Heart left ventricle (tissue), 16 donors: ENCODE results near the gene HMGCL. TPM values are rescaled to one million over a fixed set of nuclear protein-coding genes. Genes with fewer than 3 reads are reported as not detected.
A peak's percentile ranks its signal among the peaks of the same experiment; 100 is the strongest.

Source experiments
- ATAC-seq, 4 donors: fragments of 200-7000 bp; cut with Tn5 transposase; one replicate each; pipeline ENCODE4 v1.9.1; 2020 to 2022; ENCODE audit warnings: moderate library complexity in 4 of 4, mild to moderate bottlenecking in 3 of 4, moderate number of reproducible peaks in 1 of 4
- DNase-seq, 5 donors: peaks; one replicate each; pipeline ENCODE4 v3.0.0-alpha.2; 2020
- H3K27ac ChIP-seq, 12 donors: fragments of 200-600 bp; sonication (generic) in 4 of 12; one replicate each; pipeline versions ENCODE4 v1.5.0 to v1.8.0; 2016 to 2022; ENCODE audit warnings: mild to moderate bottlenecking in 2 of 12
- H3K27me3 ChIP-seq, 9 donors: fragments of 200-600 bp; sonication (generic) in 2 of 9; one replicate each; pipeline versions ENCODE4 v1.5.1 to v1.8.0; 2016 to 2022; ENCODE audit warnings: mild to moderate bottlenecking in 3 of 9
- H3K36me3 ChIP-seq, 9 donors: fragments of 200-600 bp; sonication (generic) in 2 of 9; one replicate each; pipeline versions ENCODE4 v1.5.0 to v1.8.0; 2018 to 2022; ENCODE audit warnings: mild to moderate bottlenecking in 2 of 9
- H3K4me1 ChIP-seq, 12 donors: fragments of 200-600 bp; sonication (generic) in 4 of 12; one replicate each; pipeline versions ENCODE4 v1.5.0 to v1.8.0; 2016 to 2022; ENCODE audit warnings: mild to moderate bottlenecking in 3 of 12
- H3K4me3 ChIP-seq, 12 donors: fragments of 200-600 bp; sonication (generic) in 4 of 12; one replicate each; pipeline versions ENCODE4 v1.5.0 to v1.8.0; 2017 to 2022; ENCODE audit warnings: mild to moderate bottlenecking in 9 of 12, moderate library complexity in 4 of 12
- H3K9me3 ChIP-seq, 12 donors: fragments of 200-600 bp; sonication (generic) in 4 of 12; one replicate each; pipeline versions ENCODE4 v1.5.0 to v1.8.0; 2016 to 2022; ENCODE audit warnings: mild to moderate bottlenecking in 1 of 12
- CTCF ChIP-seq, 12 donors: fragments of 200-600 bp; sonication (generic) in 4 of 12; IDR thresholded peaks; one replicate each; pipeline versions ENCODE4 v1.5.0 to v1.8.0; 2018 to 2022; ENCODE audit warnings: antibody characterized with exemption in 12 of 12, mild to moderate bottlenecking in 5 of 12
- POLR2A ChIP-seq, 2 donors: fragments of 450-650 bp; IDR thresholded peaks; one replicate each; pipeline ENCODE4 v1.6.1; 2017; ENCODE audit warnings: antibody characterized with exemption in 2 of 2, mild to moderate bottlenecking in 2 of 2, moderate library complexity in 2 of 2
- WGBS, 4 donors: extraction: QIAGEN DNeasy Blood & Tissue Kit in 2 of 4; methylation state at CpG; one replicate each; pipeline versions ENCODE4 v1.1.5 to v1.1.7; 2013 to 2018; 5-methylcytosine and 5-hydroxymethylcytosine counted together
- intact Hi-C, 10 donors: fragments of 100-400 bp; cut with DNase I; formaldehyde crosslinking; loops; one replicate each; pipeline versions ENCODE4 v1.11.1 to v1.14.2; 2022
- polyA plus RNA-seq, 2 donors: library from polyadenylated mRNA; stranded (reverse); fragments of 200-250 nt; gene quantifications; one replicate each; pipeline ENCODE4 v1.2.3, GENCODE V29; 2013
- total RNA-seq, 9 donors: library from RNA; depleted of rRNA in 2 of 9; stranded (reverse); fragments of >200 nt in 2 of 9; fragmentation: NEBNext Ultra II Directional in 3 of 9; extraction: Animal tissue kit (Norgen Biotek cat#: 25700) in 3 of 9; gene quantifications; one replicate each; pipeline versions ENCODE4 v1.1.0 to v1.2.4, GENCODE V29; 2016 to 2023
- donor health status: ischemic (EF 13 %, LVEDD 7.1; RV severe dilation, severe dysfunction).
- donor health status: healthy with polysubstance abuse.
- donor health status: DM: no; HTN: yes; CAD: no.
- donor health status: DM: no; HTN: no; CAD: no.
- donor health status: ischemic (EF 25% LVEDD 6.9; RV normal size, moderate dysfunction).
- donor health status: ischemic (EF 25% LVEDD 5.7; RV mildly dilated, moderate dysfunction).
- donor health status: healthy.
- donor health status: DM: yes; HTN: yes; CAD: no.
- donor health status: ischemic (EF 35%, LVEDD 5.7; RV mildly dilated, moderate dysfunction).
- donor health status: nonischemic (EF 11% LVEDD 7.7; RV severe dilation, severe dysfunction).
- donor health status: DM: yes; HTN: yes; CAD: no.
- donor health status: PGD.
- donor health status: ischemic (EF 29% LVEDD 5.4; RV normal size, mild dysfunction).
- donor health status: nonischemic (EF 23%, LVEDD 6.1; RV moderate dilation, normal function).

The HMGCL gene
- total and polyA plus RNA-seq, 11 donors: 22.0 to 44.3 (median 38.8) TPM

DNA sequence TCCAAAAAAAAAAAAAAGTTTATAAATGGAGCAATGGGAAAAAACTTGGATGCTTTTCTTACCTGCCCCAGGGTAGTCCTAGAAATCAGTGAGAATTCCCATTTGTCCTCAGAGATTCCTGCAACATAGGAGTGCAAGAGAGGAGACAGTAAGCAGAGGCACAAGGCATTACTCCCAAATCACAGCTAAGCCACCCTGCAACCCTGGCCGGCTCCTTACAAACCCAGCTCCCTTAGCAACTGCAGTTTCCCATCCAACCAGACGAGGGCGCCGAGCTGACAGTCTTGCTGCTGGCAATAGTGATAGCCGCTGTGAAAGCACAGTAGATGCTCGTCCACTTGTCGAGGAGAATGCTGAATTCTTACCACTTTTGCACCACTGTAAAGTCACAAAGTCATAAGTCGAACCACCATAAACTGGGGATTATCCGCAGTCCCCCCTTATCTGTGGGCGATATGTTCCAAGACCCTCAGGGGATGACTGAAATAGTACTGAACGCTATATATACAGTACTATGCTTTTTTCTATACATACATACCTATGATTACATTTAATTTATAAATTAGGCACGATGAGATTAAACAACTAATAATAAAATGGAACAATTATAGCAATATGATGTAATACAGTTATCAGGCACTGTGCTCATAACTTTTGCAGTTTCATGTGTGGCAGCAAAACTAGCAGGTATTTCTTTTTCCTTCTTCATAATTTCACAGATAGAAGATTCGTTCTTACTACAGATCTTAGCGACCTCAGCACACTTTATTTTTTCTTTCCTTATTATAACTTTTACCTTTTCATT lies 53.0 kb downstream of the HMGCL start:
- WGBS, 4 donors: 11 to 14% (median 13%) methylated on average over 14 of the region's 14 CpGs
- H3K4me3 ChIP-seq: no peak overlapping the region
- peak; percentile 29 to 86 (median 82) for ATAC-seq
- H3K9me3 ChIP-seq: no peaks in the 10 kb centered on the region
- DNase-seq: peak; percentile 82 to 91 (median 86)
- H3K4me1 ChIP-seq: peaks cover 0 to 41% (median 16%) of the 10 kb centered on the region in 12 donors
- no peak overlapping the region for H3K27ac ChIP-seq
- no peaks in the 10 kb centered on the region for H3K27me3 ChIP-seq
- TF ChIP-seq POLR2A (IDR thresholded peaks at IDR 0.05) (no peak), CTCF (IDR thresholded peaks at IDR 0.05) (peak; percentile 84 to 94 (median 92))
- intact Hi-C loops: loop anchor here in 7 of 10 donors (5.0 to 10.0 kb wide), 5 partner anchors 53 to 145 kb away; partner anchors contain the start of genes FUCA1 (in 6 of the 7), CNR2 (in 1 of the 7) and HMGCL (in 1 of the 7)
- H3K36me3 ChIP-seq: peaks cover 0 to 33% (median 11%) of the 10 kb centered on the region in 9 donors

DNA sequence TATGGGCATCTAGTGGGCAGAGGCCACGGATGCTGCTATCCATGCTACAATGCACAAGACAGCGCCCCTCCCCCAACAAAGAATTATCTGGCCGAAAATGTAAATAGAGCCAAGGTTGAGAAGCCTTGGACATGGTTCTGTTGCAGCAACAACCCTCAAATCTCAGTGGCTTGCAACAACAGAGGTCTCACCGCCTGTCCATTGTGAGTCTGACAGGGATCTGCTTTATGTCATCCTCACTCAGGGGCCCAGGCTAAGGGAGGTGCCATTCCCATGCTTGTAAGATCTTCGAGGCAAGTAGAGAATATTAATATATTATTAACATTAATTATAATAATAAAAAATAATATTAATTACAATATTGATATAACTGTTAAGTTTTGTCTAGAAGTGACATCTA lies 56.5 kb downstream of the HMGCL start:
- no peaks in the 10 kb centered on the region for H3K9me3 ChIP-seq
- peaks cover 0 to 60% (median 30%) of the 10 kb centered on the region in 9 donors for H3K36me3 ChIP-seq
- DNase-seq: peak in 1 of 5 donors; percentile 27
- H3K27me3 ChIP-seq: no peaks in the 10 kb centered on the region
- no peak overlapping the region for H3K4me3 ChIP-seq
- no peak for TF ChIP-seq CTCF (IDR thresholded peaks at IDR 0.05)
- TF ChIP-seq POLR2A (IDR thresholded peaks at IDR 0.05): no peak
- peak overlapping the region in 5 of 12 donors; percentile 2 to 46 (median 8) for H3K27ac ChIP-seq
- 45 to 58% (median 49%) methylated on average over 5 of the region's 5 CpGs for WGBS, 4 donors
- intact Hi-C loops: no loop called here
- peaks cover 0 to 33% (median 6%) of the 10 kb centered on the region in 12 donors for H3K4me1 ChIP-seq
- peak; percentile 72 to 83 (median 76) for ATAC-seq

- peaks cover 0 to 87% (median 48%) of the 10 kb centered on the region in 9 donors for H3K36me3 ChIP-seq
- no peak for ATAC-seq
- 66 to 76% (median 71%) methylated on average over 7 of the region's 7 CpGs for WGBS, 4 donors
Observed at GRCh38 chr1:23763041-23763577, 62.1 kb downstream of the HMGCL start.

More at GRCh38 chr1:23763041-23763577, 62.1 kb downstream of the HMGCL start:
- TF ChIP-seq POLR2A (IDR thresholded peaks at IDR 0.05): no peak
- no peak for TF ChIP-seq CTCF (IDR thresholded peaks at IDR 0.05)
- Histone ChIP-seq H3K27ac (peak overlapping the region in 5 of 12 donors; percentile 2 to 52 (median 29)), H3K9me3 (no peaks in the 10 kb centered on the region), H3K4me3 (no peak overlapping the region), H3K27me3 (no peaks in the 10 kb centered on the region), H3K4me1 (peaks cover 0 to 64% (median 31%) of the 10 kb centered on the region in 12 donors)
- DNase-seq: no peak
- intact Hi-C loops: no loop called here
